ENCODE results near the gene VAPA.

The VAPA gene

DNA sequence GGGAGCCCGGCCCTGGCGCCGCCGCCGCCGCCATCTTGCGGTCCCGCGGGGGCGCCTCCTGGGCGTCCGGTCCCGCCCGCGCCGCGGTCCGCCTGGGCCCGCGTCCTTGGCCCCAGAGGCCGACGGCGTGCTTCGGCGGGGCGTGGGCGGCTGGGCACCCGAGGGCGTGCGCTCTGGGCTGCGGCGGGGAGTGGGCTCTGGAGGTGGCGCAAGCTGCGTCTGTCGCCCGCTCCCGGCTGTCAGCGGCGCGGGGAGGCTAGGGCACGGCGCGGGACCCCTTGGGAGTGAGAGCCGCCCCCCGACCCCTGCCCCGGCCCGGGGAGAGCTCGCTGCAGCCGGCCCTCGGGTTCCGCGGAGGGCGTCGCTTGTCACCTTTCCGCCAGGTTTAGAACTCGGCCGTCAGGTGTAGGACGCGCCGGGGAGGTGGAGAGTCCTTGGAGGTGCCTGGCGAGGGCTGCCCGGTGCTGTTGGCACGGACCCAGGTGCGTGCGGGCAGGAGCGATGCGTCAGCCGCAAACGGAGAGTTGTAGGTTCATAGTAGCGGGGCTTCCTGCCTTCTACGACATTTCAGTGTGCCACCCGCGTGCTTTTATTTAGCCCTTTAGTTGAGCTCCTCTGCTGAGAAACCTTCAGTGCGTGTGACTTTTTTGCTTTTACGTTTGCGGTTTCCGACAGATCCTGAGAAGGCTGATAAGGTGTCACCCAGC lies 921 bp downstream of the VAPA start:
- Histone ChIP-seq H3K9me3 (ENCODE audit: control insufficient read depth, insufficient read depth, low read length) (no peaks in the 10 kb centered on the region), H3K4me1 (ENCODE audit: control insufficient read depth, insufficient read depth, low read length) (peaks cover 41% of the 10 kb centered on the region), H3K9ac (ENCODE audit: low read depth, low read length) (peak overlapping the region; percentile 61), H3K36me3 (ENCODE audit: control insufficient read depth, insufficient read depth, low read length) (no peaks in the 10 kb centered on the region), H3K27me3 (ENCODE audit: control insufficient read depth, insufficient read depth, low read length) (no peaks in the 10 kb centered on the region), H3K4me3 (ENCODE audit: low read depth, low read length) (peak overlapping the region; percentile 84), H3K27ac (ENCODE audit: low read depth, low read length) (peak overlapping the region; percentile 91)

DNA sequence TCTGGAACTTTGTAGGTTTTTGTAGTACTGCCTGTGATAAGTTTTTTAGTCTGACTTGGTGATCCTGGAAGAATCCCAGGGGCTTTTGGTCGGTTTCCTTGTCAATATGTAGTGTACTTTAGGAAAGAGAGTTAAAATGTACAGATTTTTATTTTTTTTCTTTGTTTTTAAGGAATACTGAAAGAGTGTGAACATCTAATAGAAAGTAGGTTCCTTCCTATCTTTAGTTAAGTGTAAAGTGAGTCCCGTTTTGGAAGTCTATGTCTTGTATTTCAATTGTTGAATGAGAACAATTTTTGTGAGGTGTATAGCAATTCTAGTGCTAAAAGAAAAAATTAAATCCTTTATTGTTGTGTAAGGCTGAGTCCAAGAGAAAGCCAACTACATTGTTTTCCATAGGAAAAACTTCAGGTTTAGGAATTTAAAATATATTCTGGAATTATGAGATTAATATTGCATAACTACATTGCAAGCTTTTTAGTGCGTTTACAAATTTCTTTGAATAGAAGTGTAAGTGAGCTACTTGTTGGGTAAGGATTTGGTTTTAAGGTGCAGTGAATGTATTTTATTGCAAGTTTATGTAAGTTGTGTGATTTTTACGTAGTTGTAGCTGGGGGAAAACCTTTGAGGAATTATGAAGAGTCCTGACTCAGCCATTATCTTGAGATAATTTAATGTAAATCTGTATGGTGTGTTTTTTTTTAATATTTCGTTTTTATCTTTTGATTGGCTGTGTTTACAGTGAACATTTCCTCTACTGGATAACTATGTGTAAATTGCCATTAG lies 1.7 kb downstream of the VAPA start:
- H3K36me3 ChIP-seq (ENCODE audit: control insufficient read depth, insufficient read depth, low read length), result no peaks in the 10 kb centered on the region
- H3K4me1 ChIP-seq (ENCODE audit: control insufficient read depth, insufficient read depth, low read length), result peaks cover 45% of the 10 kb centered on the region
- H3K27ac ChIP-seq (ENCODE audit: low read depth, low read length), result peak overlapping the region; percentile 91

DNA sequence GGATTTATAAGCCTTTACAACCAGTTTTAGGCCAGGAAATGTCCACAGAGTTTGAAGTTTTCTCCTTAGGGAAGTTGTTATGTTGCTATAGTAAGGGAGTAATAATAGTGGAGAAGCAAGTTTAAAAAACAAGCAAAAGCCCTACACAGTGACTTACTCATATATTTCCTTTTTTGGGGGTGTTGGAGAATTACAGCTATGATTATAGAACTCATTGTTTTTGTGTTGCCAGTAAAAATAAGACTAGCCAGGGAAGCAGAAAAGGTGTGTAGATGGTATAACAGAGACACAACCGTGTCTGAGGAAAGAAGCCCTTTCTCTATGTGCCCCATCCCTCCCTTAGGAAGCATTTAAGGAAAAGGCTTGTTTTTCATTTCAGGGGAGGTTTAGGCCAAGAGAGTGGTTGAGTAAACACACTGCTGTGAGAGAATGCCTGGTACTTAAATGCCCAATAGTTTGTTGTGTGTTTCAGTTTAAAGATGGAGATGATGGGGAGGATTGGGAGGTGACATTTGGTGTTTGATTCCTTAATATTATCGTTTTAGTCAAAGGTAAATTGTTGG lies 2.3 kb downstream of the VAPA start:
- Histone ChIP-seq H3K27me3 (ENCODE audit: control insufficient read depth, insufficient read depth, low read length) (no peaks in the 10 kb centered on the region), H3K9ac (ENCODE audit: low read depth, low read length) (no peak overlapping the region), H3K9me3 (ENCODE audit: control insufficient read depth, insufficient read depth, low read length) (no peaks in the 10 kb centered on the region), H3K4me3 (ENCODE audit: low read depth, low read length) (peak overlapping the region; percentile 84), H3K4me1 (ENCODE audit: control insufficient read depth, insufficient read depth, low read length) (peaks cover 52% of the 10 kb centered on the region), H3K27ac (ENCODE audit: low read depth, low read length) (peak overlapping the region; percentile 72), H3K36me3 (ENCODE audit: control insufficient read depth, insufficient read depth, low read length) (no peaks in the 10 kb centered on the region)

More for the DNA sequence above, 1.7 kb downstream of the VAPA start:
- H3K9me3 ChIP-seq (ENCODE audit: control insufficient read depth, insufficient read depth, low read length), result no peaks in the 10 kb centered on the region
- peak overlapping the region; percentile 61 for H3K9ac ChIP-seq (ENCODE audit: low read depth, low read length)
- peak overlapping the region; percentile 84 for H3K4me3 ChIP-seq (ENCODE audit: low read depth, low read length)
- H3K27me3 ChIP-seq (ENCODE audit: control insufficient read depth, insufficient read depth, low read length), result no peaks in the 10 kb centered on the region

DNA sequence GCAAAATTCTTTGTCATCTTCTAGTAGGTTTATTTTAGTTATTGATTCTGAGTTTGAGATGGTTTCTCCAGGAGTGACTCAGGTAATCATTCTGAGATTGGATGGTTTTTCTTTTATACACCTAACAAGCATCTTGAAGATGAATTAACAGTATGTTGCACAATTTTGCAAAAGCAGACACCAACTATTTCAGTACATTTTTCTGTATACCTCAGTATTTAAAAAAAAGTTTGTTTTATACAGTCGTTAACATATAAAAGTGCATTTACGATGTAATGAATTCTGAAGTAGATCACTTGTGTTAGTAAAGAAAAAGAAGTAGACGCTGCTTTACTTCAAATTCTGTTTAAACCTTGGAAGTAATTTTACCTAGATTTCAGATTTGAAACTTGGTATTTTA lies 3.0 kb downstream of the VAPA start:
- Histone ChIP-seq H3K27ac (ENCODE audit: low read depth, low read length) (peak overlapping the region; percentile 72), H3K4me3 (ENCODE audit: low read depth, low read length) (peak overlapping the region; percentile 13; the same call in 1 of the 2 replicates), H3K9ac (ENCODE audit: low read depth, low read length) (no peak overlapping the region), H3K4me1 (ENCODE audit: control insufficient read depth, insufficient read depth, low read length) (peaks cover 56% of the 10 kb centered on the region), H3K36me3 (ENCODE audit: control insufficient read depth, insufficient read depth, low read length) (no peaks in the 10 kb centered on the region), H3K27me3 (ENCODE audit: control insufficient read depth, insufficient read depth, low read length) (no peaks in the 10 kb centered on the region), H3K9me3 (ENCODE audit: control insufficient read depth, insufficient read depth, low read length) (no peaks in the 10 kb centered on the region)

DNA sequence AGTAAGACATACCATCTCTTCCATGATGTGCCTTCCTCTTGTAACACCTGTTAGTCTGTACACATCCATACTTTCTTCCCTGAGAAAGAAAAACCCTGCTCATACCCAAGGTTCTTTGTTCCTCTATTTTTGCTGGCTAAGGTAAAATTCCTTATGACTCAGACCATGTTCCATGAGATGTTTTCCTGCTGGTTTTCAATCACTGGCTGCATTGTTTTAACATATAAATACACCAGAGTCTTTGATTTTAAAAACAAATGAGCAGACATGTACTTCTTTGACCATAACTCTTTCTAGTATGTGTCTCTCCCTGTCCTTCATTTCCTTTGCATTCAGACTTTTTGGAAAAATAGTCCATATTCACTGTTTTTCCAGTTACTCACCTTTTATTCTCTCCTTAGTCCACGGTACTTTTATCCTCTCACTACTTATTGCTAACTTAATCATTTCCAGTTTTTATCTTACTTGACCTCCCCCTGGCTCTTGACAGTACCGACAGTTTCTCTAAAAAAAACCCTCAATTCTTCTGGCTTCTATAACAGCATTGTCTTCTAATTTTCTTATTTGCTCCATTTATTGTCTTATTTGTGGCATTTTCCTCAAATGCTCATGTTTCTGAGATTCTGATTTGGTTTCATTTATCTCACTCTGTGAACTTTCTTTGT lies 4.3 kb downstream of the VAPA start:
- H3K9ac ChIP-seq (ENCODE audit: low read depth, low read length), result peak overlapping the region; percentile 17
- H3K27ac ChIP-seq (ENCODE audit: low read depth, low read length), result peak overlapping the region; percentile 79
- H3K36me3 ChIP-seq (ENCODE audit: control insufficient read depth, insufficient read depth, low read length), result no peaks in the 10 kb centered on the region
- no peaks in the 10 kb centered on the region for H3K9me3 ChIP-seq (ENCODE audit: control insufficient read depth, insufficient read depth, low read length)
- H3K27me3 ChIP-seq (ENCODE audit: control insufficient read depth, insufficient read depth, low read length), result no peaks in the 10 kb centered on the region
- peaks cover 58% of the 10 kb centered on the region for H3K4me1 ChIP-seq (ENCODE audit: control insufficient read depth, insufficient read depth, low read length)
- H3K4me3 ChIP-seq (ENCODE audit: low read depth, low read length), result peak overlapping the region; percentile 24; the same call in 1 of the 2 replicates

DNA sequence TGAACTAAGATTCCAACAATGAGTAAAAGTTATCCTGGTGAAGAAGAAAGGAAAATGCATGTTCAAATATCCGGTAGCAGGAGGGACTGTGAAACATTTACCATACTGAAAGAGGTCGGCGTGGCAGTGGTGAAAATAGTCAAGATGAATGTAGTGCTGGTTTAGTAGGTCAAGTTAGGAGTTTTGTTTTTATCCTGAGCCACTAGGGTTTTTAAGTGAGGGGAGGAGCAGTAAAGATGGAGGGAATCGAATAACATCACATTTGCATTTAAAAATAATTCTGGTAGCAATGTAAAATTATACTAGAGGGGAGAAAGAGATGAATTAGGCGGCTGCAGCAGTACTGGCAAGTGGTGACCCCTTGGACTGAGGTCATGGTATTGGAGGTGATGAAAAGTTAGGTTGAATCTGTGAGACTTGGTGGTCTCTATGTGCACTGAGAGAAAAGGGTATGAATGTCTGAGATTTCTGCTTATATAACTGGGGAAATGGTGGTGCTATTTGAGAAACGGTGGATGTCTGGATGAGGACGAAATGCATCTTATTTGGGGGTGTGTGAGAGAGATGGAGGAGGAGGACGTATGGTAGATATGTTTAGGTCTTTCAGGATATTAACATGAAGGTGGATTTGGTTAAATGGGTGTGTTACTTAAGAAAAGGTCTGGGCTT lies 5.9 kb downstream of the VAPA start:
- Histone ChIP-seq H3K9ac (ENCODE audit: low read depth, low read length) (no peak overlapping the region), H3K27ac (ENCODE audit: low read depth, low read length) (peak overlapping the region; percentile 22), H3K4me1 (ENCODE audit: control insufficient read depth, insufficient read depth, low read length) (peaks cover 67% of the 10 kb centered on the region), H3K36me3 (ENCODE audit: control insufficient read depth, insufficient read depth, low read length) (no peaks in the 10 kb centered on the region), H3K27me3 (ENCODE audit: control insufficient read depth, insufficient read depth, low read length) (no peaks in the 10 kb centered on the region), H3K4me3 (ENCODE audit: low read depth, low read length) (no peak overlapping the region), H3K9me3 (ENCODE audit: control insufficient read depth, insufficient read depth, low read length) (no peaks in the 10 kb centered on the region)

DNA sequence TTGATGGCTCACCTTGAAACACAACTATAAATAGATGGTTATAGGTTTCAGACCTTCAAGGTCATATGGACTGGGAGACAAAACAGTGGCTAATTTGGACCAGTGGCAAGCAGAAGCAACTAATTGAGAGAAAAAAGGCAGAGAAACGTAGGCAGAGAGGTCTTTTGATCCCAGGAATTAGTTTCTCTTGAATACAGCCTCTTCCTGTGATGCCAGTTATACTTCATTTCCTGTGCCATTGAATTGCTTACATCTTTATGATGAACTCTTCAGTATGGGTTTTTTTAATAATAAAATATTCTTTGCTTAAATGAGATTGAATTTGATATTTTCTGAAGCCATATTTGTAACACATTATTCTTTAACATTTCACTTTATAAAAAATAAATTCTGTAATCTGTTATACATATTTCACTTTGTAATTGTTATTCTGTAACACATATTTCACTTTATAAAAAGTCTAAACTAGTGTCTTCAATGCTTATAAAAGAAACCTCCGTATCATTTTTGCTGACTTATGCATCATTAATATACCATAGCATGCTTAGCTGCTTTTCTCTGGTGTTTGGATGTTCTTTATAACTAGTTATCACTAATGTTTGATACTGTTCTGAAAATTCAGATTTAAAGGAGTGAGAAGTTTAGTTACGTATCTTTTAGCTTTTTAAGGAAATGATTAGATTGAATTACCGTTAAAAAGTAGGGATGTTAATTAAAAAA lies 8.9 kb downstream of the VAPA start:
- Histone ChIP-seq H3K27ac (ENCODE audit: low read depth, low read length) (no peak overlapping the region), H3K9me3 (ENCODE audit: control insufficient read depth, insufficient read depth, low read length) (no peaks in the 10 kb centered on the region), H3K4me3 (ENCODE audit: low read depth, low read length) (no peak overlapping the region), H3K9ac (ENCODE audit: low read depth, low read length) (no peak overlapping the region), H3K4me1 (ENCODE audit: control insufficient read depth, insufficient read depth, low read length) (peaks cover 77% of the 10 kb centered on the region), H3K36me3 (ENCODE audit: control insufficient read depth, insufficient read depth, low read length) (no peaks in the 10 kb centered on the region), H3K27me3 (ENCODE audit: control insufficient read depth, insufficient read depth, low read length) (no peaks in the 10 kb centered on the region)

DNA sequence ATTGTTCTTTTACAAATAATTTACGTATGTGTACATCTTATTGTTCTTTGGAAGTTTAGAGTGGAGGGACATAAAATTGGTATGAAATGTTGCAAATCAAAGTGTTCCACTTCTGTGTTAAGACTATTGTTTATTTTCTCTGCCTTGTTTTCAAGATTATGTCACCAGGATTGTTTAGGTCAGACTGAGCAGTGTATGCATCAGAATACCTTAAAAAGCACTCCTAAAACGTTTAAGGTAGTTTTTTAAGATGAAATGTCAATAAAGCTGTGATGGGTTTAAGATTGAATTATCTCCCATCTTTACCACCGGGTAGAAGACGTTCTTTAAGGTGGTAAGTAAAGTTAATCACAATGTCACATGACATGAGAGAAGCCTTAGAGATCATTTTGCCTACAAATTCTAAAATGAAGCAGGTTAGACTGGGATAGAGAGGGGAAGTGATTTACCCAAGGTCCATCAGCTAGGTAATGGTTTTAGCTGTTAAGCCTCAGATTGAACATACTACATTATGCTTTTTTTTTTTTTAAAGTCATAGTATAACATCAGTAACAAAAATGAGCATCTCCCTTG lies 10.6 kb downstream of the VAPA start:
- no peak overlapping the region for H3K4me3 ChIP-seq (ENCODE audit: low read depth, low read length)
- no peaks in the 10 kb centered on the region for H3K27me3 ChIP-seq (ENCODE audit: control insufficient read depth, insufficient read depth, low read length)
- H3K36me3 ChIP-seq (ENCODE audit: control insufficient read depth, insufficient read depth, low read length), result no peaks in the 10 kb centered on the region
- no peaks in the 10 kb centered on the region for H3K9me3 ChIP-seq (ENCODE audit: control insufficient read depth, insufficient read depth, low read length)
- H3K27ac ChIP-seq (ENCODE audit: low read depth, low read length), result no peak overlapping the region
- peaks cover 78% of the 10 kb centered on the region for H3K4me1 ChIP-seq (ENCODE audit: control insufficient read depth, insufficient read depth, low read length)
- H3K9ac ChIP-seq (ENCODE audit: low read depth, low read length), result no peak overlapping the region

DNA sequence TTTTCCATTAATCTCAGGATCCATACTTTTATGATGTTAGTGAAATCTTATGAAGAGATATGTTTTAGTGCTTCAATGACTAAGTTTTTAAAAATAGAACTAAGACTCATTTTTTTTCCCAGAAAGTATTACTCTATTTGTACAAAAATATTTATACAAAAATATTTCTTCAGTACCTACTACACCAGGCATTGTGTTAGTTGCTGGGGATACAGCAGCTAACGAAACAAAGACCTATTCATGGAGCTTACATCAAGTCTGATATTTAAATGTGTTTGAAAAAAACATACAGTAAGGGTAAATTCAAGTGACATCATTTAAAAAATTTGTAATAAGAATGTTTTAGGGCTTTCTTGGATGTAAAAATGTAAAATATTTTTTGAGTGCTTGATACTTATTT lies 11.6 kb downstream of the VAPA start:
- H3K27ac ChIP-seq (ENCODE audit: low read depth, low read length), result no peak overlapping the region
- no peak overlapping the region for H3K9ac ChIP-seq (ENCODE audit: low read depth, low read length)
- H3K4me1 ChIP-seq (ENCODE audit: control insufficient read depth, insufficient read depth, low read length), result peaks cover 77% of the 10 kb centered on the region
- no peaks in the 10 kb centered on the region for H3K36me3 ChIP-seq (ENCODE audit: control insufficient read depth, insufficient read depth, low read length)
- H3K27me3 ChIP-seq (ENCODE audit: control insufficient read depth, insufficient read depth, low read length), result no peaks in the 10 kb centered on the region
- no peak overlapping the region for H3K4me3 ChIP-seq (ENCODE audit: low read depth, low read length)
- no peaks in the 10 kb centered on the region for H3K9me3 ChIP-seq (ENCODE audit: control insufficient read depth, insufficient read depth, low read length)

DNA sequence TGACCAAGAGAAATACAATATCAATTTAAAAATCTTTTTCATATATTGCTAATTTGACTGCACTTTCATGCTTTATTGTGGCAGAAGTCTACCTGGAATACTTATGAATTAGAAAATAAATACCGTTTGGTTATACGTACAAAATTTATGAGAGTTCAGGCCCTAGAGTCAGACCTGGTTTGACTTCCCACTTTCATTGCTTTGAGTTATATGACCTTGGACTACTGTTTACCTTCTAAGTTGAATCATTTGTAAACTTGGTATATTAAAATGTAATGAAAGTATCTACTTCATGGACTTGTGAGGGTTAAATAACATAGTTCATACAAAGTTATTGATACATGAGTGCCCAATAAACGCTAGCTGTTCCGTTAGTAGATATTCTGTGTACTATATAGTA lies 12.0 kb downstream of the VAPA start:
- H3K9ac ChIP-seq (ENCODE audit: low read depth, low read length), result no peak overlapping the region
- no peak overlapping the region for H3K4me3 ChIP-seq (ENCODE audit: low read depth, low read length)
- peaks cover 73% of the 10 kb centered on the region for H3K4me1 ChIP-seq (ENCODE audit: control insufficient read depth, insufficient read depth, low read length)
- H3K27me3 ChIP-seq (ENCODE audit: control insufficient read depth, insufficient read depth, low read length), result no peaks in the 10 kb centered on the region
- H3K9me3 ChIP-seq (ENCODE audit: control insufficient read depth, insufficient read depth, low read length), result no peaks in the 10 kb centered on the region
- H3K27ac ChIP-seq (ENCODE audit: low read depth, low read length), result no peak overlapping the region
- H3K36me3 ChIP-seq (ENCODE audit: control insufficient read depth, insufficient read depth, low read length), result no peaks in the 10 kb centered on the region
